HG03025 (cell line): ENCODE results near the gene HIRIP3.
"Not testable (repeated sequence)": the region's sequence is repeated elsewhere in the genome, so short reads cannot be mapped to it uniquely, and the experiment has no call there.

ENCODE experiments used
- ATAC-seq: cut with Tn5 transposase; IDR thresholded peaks from one replicate; pipeline ENCODE4 v1.9.1; 2021; ENCODE audit warnings: mild to moderate bottlenecking, moderate library complexity; ENCODE audit not compliant: unreplicated experiment, low FRiP score

Gene HIRIP3

DNA sequence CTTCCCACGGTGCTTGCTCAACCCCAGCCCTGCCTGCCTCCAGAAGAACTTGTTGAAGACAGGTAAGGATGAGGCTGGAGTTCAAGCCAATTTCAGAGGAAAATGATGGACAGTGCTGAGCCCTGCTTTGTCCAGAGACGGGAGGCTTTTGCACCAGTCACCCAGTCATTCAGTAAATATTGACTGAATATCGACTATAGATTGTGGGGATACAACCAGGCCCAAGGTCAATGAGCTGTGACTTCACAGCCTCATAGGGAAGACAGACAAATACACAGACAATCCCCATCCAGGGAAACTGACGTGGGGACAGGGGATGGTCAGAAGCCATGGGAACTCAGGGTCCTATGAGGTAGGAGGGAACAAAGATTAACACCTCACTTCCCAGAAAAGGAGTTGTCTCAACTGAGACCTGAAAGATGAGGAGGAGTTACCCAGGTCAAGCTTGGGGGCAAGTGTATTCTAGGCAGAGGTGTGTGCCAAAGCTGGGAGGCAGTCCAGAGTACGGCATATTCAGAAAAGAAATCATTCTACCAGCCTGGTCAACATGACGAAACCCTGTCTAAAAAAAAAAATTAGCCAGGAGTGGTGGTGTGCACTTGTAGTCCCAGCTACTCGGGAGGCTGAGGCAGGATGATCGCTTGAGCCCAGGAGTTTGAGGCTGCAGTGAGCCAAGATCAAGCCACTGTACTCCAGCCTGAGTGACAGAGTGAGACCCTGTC, 21.3 kb upstream of the HIRIP3 start:
- ATAC-seq: no peak

DNA sequence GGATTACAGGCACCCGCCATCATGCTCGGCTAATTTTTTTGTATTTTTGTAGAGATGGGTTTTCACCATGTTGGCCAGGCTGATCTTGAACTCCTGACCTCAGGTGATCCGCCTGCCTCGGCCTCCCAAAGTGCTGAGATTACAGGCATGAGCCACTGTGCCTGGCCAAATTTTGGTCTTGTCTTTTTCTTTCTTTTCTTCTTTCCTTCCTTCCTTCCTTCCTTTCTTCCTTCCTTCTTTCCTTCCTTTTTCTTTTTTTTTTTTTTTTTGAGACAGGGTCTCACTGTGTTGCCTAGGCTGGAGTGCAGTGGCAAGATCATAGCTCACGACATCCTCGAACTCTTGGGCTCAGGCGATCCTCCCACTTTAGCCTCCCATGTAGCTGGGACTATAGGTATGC, 20.0 kb upstream of the HIRIP3 start:
- ATAC-seq: not testable (repeated sequence)

DNA sequence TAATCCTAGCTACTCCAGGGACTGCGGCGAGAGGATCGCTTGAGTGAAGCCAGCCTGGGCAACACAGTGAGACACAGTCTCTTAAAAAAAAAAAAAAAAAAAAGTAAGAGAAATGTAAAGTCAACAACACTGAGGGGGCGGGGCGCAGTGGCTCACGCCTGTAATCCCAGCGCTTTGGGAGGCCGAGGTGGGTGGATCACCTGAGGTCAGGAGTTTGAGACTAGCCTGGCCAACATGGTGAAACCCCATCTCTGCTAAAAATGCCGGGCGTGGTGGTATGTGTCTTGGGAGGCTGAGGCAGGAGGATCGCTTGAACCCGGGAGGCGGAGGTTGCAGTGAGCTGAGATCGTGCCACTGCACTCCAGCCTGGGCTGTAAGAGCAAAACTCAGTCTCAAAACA, 17.2 kb upstream of the HIRIP3 start:
- not testable (repeated sequence) for ATAC-seq

DNA sequence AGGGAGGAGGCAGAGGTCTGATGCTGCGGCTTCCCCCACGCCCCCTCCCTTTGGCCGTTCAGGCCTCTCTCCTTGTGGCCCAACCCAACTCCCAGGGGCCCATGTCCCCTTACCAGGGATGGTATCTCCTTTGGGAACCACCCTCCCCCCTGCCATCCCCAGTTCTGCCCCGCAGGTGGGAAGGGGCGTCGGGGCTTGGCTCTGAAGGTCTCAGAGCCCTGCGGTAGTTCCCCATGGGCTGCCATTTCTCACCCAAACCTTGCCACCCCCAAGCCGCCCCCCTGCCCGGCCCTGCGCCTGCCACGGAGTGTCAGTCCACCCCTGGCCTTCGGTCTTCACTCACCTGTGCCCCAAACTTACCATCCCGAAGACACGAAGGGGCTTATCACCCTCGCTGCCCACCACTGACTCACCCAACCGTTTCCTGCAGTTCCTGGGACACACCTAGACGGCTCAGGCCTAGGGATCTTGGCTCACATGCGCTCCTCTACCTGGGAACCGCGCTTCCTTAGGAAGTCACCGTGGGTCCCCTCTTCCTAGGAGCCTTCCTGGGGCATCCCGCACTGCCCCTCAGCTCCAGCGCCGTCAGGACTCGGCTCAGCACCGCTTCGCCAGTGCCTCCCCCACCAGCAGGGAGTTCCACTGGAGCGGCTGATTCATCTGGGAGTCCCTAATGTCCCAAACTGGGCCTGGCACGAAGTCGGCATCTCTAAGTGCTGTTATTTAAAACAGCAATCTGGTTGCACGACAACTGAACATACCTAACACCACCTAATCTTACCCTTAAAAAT, 16.5 kb upstream of the HIRIP3 start:
- ATAC-seq: no peak

DNA sequence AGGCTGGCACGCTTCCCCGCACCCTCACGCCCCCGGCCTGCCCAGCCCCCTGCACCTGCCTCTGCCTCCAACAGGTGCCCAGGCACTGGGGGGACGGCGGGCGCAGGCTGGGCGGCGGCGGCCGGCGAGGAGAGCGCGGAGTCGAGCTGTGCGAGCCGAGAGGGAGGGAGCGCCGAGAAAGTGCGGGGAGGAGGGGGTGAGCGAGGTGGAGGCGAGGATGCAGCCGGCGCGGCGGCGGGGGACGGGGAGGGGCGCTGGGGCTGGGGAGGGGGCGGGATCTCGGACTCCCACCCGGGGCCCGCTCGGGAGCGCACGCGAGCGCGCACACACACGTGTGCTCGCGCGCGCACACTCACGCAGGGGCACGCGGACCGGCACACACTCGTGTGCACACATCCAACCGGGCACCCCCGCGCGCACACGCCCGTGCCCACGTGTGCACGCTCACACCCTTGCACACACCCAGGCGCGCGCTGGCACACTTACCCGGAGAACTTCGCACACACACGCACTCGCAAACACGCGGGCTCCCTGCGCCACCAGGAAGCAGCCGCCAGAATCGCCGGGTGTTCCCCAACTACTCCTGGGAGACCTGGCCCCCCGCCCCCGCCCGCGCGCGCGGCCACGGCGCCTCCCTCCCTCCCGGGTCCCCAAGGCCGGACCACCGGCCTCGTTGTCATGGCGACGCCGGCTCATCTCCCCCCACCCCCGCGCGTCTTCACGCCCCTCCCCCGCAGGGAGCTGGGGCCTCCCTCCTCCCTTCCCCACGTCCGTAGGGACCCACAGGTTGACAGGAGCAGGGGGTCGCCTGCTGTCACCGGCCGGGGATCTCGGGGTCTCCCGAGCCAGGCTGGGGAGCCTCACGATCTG, 15.7 kb upstream of the HIRIP3 start, which contains the start of gene DOC2A:
DOC2A (minus strand) TSS at position 184 of the 870 bp plus-strand sequence. CDS start 805 bp downstream, outside the sequence.
- no peak for ATAC-seq

DNA sequence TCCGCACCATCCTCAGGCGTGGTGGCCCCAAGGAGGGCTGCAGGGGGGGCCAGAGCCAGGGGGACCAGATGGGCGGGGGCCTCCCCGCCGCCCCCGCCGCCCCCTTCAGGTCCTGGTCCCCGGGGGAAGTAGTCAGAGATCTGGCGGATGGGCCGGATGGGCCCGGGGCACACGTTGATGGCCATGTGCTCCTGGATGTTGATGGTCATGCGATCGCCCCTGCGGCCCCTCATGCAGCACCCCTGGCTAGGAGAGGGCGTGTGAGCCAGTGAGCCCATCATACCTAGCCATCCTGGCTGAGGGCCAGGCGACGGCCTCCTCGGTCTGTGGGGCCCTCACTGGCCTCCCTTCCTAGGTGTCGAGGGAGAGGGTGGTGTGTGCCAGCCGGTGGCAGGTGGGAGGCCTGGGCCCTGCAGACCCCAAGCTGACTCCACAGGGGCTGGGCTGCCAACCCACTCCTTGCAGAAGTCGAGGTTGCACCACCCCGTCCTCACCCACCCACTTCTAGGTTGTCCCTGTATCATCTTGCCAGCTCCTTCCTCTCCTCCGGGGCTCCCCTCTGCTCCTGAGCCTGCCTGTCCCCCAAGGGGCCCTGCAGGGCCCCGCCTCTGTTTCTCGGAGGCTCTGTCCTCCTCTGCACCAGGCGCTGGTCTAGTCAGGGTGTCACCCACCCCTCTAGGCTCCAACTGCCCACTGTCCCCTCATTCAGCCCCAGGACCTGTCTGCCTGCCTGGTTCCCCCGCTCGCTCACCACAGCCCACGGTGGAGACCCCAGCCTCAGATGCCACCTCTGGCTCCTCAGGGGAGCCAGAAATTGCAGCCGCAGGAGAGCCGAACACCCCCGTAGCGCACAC, 14.8 kb upstream of the HIRIP3 start:
- no peak for ATAC-seq

DNA sequence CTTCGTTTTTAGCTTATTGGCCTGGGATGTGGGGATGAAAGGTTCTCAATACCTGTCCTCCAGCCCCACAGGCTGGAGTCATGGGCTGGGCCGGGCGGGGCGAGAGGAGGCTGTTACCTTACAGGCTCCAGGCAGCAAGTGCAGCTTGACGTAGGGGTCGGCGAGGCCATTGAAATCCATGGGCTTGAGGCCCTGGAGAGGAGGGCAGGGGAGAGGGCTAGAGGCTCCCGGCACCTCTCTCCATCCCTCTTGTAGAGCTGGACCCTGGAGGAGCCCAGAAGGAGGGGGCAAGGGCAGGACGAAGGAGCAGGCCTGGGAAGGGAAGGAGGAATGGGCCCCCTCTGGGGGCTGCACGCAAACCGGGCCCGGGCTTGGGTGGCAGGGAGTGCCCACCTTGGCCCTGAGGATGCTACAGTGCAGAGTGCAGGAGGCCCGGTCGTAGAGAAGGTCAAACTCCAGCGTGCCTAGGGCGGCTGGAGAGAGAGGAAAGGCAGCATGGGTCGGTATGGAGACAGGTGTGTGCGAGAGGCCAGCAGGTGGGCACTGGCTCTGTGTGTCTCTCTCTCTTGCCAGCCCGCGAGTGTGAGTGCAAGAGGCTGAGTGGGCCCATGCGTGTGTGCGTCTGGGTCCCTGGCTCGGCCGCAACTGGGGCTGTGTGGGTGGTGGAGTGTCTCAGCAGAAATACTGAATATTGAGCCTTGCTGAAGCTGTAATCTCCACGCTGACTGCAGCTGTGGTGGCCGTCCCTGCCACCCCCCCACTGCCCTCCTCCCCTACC, 13.9 kb upstream of the HIRIP3 start:
- ATAC-seq: no peak

DNA sequence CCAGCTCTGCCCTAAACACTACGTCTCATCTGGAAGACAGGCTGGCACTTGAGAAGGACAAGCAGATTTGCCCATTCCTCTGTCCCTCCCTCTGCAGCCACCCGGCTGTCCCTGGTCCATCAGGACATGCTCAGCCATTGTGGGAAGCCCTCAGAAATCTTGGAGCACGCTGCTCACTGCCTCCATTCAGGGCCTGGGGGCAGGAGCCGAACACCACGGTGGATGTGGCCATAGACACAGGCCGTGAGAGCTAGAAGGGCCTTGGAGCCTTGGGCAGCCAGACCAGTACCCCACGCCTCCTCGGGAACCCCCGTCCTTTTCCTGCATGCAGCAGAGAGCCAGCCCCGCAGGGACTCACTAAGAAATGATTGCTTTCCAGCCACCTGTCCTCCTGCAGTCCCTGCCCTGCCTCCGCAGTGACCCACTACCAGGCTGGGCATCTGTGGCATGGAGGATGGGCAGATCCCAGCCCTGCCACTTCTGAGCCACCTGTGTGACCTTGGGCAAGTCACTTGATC, 12.0 kb upstream of the HIRIP3 start:
- ATAC-seq: no peak

DNA sequence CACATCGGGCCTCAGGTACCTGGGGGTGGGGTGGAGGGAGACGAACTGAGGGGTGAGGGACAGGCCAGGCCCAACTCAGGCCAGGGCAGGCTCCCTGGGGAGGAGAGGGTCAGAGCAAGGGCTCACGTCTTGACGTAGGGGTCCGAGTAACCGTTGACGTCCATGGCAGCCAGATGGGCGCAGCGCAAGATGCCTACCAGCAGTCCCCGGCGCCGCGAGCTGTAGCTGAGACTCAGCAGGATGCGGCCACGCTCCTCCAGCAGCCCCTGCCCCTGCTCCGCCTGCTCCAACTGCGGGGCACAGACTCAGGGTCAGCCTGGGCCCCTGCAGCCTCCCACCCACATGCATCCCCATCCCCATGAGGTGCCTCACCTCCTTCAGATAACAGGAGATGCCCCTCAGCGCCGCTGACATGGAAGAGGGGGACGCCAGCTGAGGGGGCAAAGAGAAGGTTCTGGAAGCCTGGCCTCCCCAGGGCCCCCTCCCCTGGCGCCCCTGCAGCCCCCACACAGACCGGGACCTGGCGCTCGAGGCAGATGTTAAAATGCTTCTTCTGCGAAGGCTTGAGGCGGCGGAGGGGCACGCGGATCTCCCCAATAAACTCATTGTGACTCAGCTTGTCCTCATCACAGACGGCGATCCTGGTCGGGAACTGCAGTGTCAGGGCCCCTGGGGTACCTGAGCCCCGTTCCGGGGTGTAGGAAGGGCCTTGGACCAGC, 11.4 kb upstream of the HIRIP3 start:
- ATAC-seq: no peak

DNA sequence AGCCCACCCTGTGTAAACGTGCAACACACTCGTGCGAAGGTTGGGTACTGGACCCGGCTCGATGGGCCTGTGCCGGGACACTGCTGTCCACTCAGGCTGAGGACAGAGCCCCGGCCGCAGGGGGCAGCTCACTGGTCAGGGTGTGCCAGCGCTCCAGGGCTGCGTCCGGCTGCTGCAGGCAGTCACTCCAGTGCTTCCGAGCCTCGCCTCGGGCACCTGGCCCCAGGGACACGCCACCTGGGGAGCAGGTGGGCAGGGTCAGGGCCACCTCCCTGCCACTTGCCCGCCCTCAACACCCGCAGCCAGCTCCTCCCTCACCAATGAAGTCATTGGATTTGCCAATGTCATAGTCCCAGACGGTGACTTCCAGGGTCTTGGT, 10.7 kb upstream of the HIRIP3 start:
- no peak for ATAC-seq

DNA sequence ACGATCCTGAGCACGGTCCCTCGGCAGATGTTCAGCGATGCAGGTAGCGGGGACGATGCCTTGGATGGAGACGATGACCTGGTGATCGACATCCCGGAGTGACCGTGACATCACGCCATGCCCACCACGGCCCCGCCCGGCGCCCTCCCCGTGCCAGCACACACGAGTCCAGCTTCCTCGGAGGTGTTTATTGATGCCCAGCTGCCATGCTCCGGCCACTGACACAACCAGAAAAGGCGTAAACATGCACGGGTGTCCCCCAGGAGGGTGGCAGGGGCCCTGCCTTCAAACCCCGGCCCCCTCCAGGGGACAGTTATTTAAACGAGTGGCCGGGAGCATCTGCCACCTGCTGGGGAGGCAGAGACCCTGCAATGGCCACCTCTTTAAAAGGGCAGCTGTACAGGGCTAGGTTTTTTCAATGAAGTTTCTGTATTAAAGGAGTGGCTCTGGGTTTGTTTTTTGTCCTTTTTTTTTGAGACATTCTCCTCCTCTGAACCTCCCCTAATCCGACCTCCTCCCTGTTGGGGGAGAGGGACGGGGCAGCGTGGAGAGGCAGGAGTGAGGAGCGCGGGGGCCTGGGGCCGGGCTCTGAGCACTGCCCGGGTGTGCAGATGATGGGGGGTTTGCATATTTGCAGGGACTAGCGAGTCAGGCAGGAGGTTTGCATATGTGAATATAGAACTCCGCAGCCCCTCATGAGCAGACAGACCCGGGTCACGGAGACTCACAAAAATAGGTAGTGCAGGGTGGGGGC, 10.1 kb upstream of the HIRIP3 start:
- ATAC-seq: no peak

DNA sequence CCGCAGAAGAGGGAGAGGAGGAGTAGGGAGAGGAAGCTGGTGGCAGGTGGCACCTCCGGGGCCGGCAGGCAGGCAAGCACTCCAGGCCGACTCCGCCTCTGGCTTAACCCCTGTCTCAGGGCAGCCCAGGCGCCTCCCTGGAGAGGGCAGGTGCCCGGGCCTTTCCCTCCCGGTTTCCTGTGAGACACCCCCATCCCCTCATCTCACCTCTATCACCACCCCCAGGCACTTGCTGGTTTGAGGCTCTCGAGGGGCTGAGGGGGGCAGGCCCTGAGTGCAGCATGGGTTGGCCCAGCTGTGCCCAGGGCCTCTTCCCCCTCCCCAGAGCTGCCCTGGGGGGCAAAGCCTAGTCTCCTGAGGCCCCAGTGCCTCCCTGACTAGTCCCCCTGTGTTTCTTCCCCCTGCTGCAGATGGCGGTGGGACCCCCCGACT, 9.4 kb upstream of the HIRIP3 start:
- ATAC-seq: no peak

DNA sequence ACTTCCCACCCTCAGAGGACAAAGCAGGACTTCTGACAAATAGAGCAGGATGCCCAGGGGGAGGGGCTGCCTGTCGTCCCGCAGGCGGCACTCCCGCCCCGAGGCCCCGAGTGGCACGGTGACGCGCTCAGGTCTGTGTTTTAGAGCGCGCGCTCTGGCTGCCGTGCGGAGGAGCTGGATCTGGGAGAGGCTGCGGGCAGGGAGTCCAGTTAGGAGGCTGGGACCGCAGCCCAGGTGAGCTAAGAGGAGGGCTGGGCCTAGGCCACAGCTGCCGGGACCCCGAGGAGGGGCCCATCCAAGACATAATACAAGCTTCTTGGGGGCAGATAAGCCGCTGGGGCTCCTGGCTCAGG, 9.0 kb upstream of the HIRIP3 start:
- no peak for ATAC-seq

DNA sequence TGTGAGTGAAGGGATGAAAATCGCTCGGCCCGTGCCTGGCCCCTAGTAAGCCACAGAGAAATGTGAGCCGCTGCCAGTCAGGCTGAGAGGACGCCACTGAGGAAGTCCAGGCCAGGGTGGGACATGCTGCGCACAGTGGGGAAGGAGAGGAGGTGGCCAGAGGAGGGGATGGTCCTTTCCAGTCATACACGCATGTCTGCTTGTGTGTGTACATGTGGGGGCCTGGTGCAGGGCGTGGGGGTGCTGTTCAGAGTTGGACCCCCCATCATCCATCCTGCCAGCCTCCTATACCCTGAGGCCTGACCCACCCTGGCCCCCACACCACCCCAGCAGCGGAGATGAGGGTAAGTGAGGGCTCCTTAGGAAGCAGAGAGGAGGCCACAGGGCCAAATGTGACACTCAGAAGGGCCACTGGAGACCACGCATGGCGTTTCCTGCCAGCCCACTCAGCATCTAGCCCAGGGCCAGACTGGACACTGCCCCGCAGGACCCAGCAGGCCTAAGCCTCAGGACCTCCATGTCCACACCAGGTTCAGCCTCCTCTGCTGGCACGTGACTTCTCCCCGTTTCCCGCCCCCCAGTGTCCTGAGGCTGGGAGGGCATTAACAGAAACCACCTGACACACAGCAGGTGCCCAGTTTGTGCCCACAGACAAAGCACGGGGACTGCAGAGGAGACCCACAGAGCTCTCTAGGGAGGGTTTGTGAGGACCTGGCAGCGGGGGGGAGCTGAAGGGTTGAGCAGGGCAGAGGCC, 8.4 kb upstream of the HIRIP3 start:
- no peak for ATAC-seq

DNA sequence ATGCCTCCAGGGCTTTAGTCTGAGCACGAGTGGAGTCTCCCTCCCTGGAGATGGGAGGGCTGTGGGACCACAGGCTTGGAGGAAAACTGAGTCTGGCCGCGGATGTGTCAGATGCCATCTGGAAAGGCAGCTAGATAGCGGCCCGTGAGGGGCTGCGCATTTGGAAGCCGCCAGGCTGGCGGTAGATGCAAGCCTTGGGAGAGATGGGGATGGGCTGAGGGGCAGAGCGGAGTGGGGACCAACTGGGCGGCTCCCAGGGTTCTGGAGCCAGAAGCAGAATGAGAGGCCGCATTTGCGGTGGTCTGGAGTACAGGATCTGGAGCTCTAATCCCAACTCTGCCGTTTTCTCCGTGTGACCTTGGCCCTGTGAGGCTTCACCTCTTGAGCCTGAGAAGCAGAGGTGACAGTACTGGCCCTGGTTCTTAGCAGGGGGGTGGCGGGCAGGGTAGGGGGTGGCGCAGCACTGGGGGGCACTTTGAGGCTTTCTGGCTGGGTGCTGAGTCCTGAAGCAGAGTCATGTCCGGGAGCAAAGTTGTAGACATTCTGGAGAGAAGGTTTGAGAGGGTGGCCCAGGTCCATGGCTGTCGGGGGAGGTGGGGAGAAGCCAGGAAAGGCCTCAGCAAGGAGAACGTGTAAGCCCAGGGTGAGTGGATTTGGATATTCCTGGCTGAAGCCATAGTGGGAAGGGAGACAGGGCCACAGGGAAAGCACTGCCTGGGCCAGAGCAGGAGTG, 7.4 kb upstream of the HIRIP3 start:
- no peak for ATAC-seq
